Measurements from ENCODE around the gene SOX13.
"Not testable (repeated sequence)": the region's sequence is repeated elsewhere in the genome, so short reads cannot be mapped to it uniquely, and the experiment has no call there.

Gene SOX13

GRCh38 chr1:204041803-204042505 is 31.0 kb upstream of the SOX13 start:
- H3K27me3 ChIP-seq (ENCODE audit: control insufficient read depth in 2 of 2, insufficient read depth in 2 of 2, low read length in 2 of 2), result peaks cover 0 to 2% of the 10 kb centered on the region in 2 donors
- H3K4me1 ChIP-seq (ENCODE audit: control insufficient read depth in 2 of 2, insufficient read depth in 2 of 2, low read length in 2 of 2), result no peaks in the 10 kb centered on the region
- no peak overlapping the region for H3K9ac ChIP-seq (ENCODE audit: low read depth in 1 of 2, low read length in 2 of 2)
- no peaks in the 10 kb centered on the region for H3K36me3 ChIP-seq (ENCODE audit: control insufficient read depth in 2 of 2, insufficient read depth in 2 of 2, low read length in 2 of 2)
- no peaks in the 10 kb centered on the region for H3K9me3 ChIP-seq (ENCODE audit: control insufficient read depth in 2 of 2, low read length in 2 of 2)
- H3K4me3 ChIP-seq (ENCODE audit: low read length in 2 of 2), result no peak overlapping the region
- peak overlapping the region; percentile 23 to 40 for H3K27ac ChIP-seq (ENCODE audit: low read depth in 2 of 2, low read length in 2 of 2)

- Histone ChIP-seq H3K27me3 (ENCODE audit: control insufficient read depth in 2 of 2, insufficient read depth in 2 of 2, low read length in 2 of 2) (peaks cover 0 to 2% of the 10 kb centered on the region in 2 donors), H3K9ac (ENCODE audit: low read depth in 1 of 2, low read length in 2 of 2) (no peak overlapping the region), H3K4me3 (ENCODE audit: low read length in 2 of 2) (no peak overlapping the region), H3K4me1 (ENCODE audit: control insufficient read depth in 2 of 2, insufficient read depth in 2 of 2, low read length in 2 of 2) (no peaks in the 10 kb centered on the region), H3K27ac (ENCODE audit: low read depth in 2 of 2, low read length in 2 of 2) (no peak overlapping the region), H3K36me3 (ENCODE audit: control insufficient read depth in 2 of 2, insufficient read depth in 2 of 2, low read length in 2 of 2) (no peaks in the 10 kb centered on the region), H3K9me3 (ENCODE audit: control insufficient read depth in 2 of 2, low read length in 2 of 2) (no peaks in the 10 kb centered on the region)
Observed at GRCh38 chr1:204042516-204042915, 30.4 kb upstream of the SOX13 start.

GRCh38 chr1:204043680-204044079 is 29.2 kb upstream of the SOX13 start:
- Histone ChIP-seq H3K27me3 (ENCODE audit: control insufficient read depth in 2 of 2, insufficient read depth in 2 of 2, low read length in 2 of 2) (peaks cover 0 to 2% of the 10 kb centered on the region in 2 donors), H3K4me3 (ENCODE audit: low read length in 2 of 2) (no peak overlapping the region), H3K9ac (ENCODE audit: low read depth in 1 of 2, low read length in 2 of 2) (no peak overlapping the region), H3K27ac (ENCODE audit: low read depth in 2 of 2, low read length in 2 of 2) (no peak overlapping the region), H3K9me3 (ENCODE audit: control insufficient read depth in 2 of 2, low read length in 2 of 2) (no peaks in the 10 kb centered on the region), H3K4me1 (ENCODE audit: control insufficient read depth in 2 of 2, insufficient read depth in 2 of 2, low read length in 2 of 2) (no peaks in the 10 kb centered on the region), H3K36me3 (ENCODE audit: control insufficient read depth in 2 of 2, insufficient read depth in 2 of 2, low read length in 2 of 2) (no peaks in the 10 kb centered on the region)

GRCh38 chr1:204044448-204044847 is 28.5 kb upstream of the SOX13 start:
- H3K9ac ChIP-seq (ENCODE audit: low read depth in 1 of 2, low read length in 2 of 2), result no peak overlapping the region
- no peak overlapping the region for H3K4me3 ChIP-seq (ENCODE audit: low read length in 2 of 2)
- peaks cover 0 to 2% of the 10 kb centered on the region in 2 donors for H3K27me3 ChIP-seq (ENCODE audit: control insufficient read depth in 2 of 2, insufficient read depth in 2 of 2, low read length in 2 of 2)
- no peaks in the 10 kb centered on the region for H3K4me1 ChIP-seq (ENCODE audit: control insufficient read depth in 2 of 2, insufficient read depth in 2 of 2, low read length in 2 of 2)
- H3K36me3 ChIP-seq (ENCODE audit: control insufficient read depth in 2 of 2, insufficient read depth in 2 of 2, low read length in 2 of 2), result no peaks in the 10 kb centered on the region
- no peak overlapping the region for H3K27ac ChIP-seq (ENCODE audit: low read depth in 2 of 2, low read length in 2 of 2)
- H3K9me3 ChIP-seq (ENCODE audit: control insufficient read depth in 2 of 2, low read length in 2 of 2), result no peaks in the 10 kb centered on the region

GRCh38 chr1:204045430-204045829 is 27.5 kb upstream of the SOX13 start:
- no peaks in the 10 kb centered on the region for H3K4me1 ChIP-seq (ENCODE audit: control insufficient read depth in 2 of 2, insufficient read depth in 2 of 2, low read length in 2 of 2)
- no peaks in the 10 kb centered on the region for H3K9me3 ChIP-seq (ENCODE audit: control insufficient read depth in 2 of 2, low read length in 2 of 2)
- no peak overlapping the region for H3K27ac ChIP-seq (ENCODE audit: low read depth in 2 of 2, low read length in 2 of 2)
- H3K36me3 ChIP-seq (ENCODE audit: control insufficient read depth in 2 of 2, insufficient read depth in 2 of 2, low read length in 2 of 2), result no peaks in the 10 kb centered on the region
- H3K27me3 ChIP-seq (ENCODE audit: control insufficient read depth in 2 of 2, insufficient read depth in 2 of 2, low read length in 2 of 2), result peaks cover 0 to 2% of the 10 kb centered on the region in 2 donors
- no peak overlapping the region for H3K9ac ChIP-seq (ENCODE audit: low read depth in 1 of 2, low read length in 2 of 2)
- H3K4me3 ChIP-seq (ENCODE audit: low read length in 2 of 2), result no peak overlapping the region

GRCh38 chr1:204046346-204046745 is 26.6 kb upstream of the SOX13 start:
- Histone ChIP-seq H3K27me3 (ENCODE audit: control insufficient read depth in 2 of 2, insufficient read depth in 2 of 2, low read length in 2 of 2) (peaks cover 0 to 2% of the 10 kb centered on the region in 2 donors), H3K9me3 (ENCODE audit: control insufficient read depth in 2 of 2, low read length in 2 of 2) (no peaks in the 10 kb centered on the region), H3K9ac (ENCODE audit: low read depth in 1 of 2, low read length in 2 of 2) (no peak overlapping the region), H3K36me3 (ENCODE audit: control insufficient read depth in 2 of 2, insufficient read depth in 2 of 2, low read length in 2 of 2) (no peaks in the 10 kb centered on the region), H3K4me3 (ENCODE audit: low read length in 2 of 2) (no peak overlapping the region), H3K4me1 (ENCODE audit: control insufficient read depth in 2 of 2, insufficient read depth in 2 of 2, low read length in 2 of 2) (no peaks in the 10 kb centered on the region), H3K27ac (ENCODE audit: low read depth in 2 of 2, low read length in 2 of 2) (no peak overlapping the region)

GRCh38 chr1:204048796-204049195 is 24.1 kb upstream of the SOX13 start:
- H3K4me3 ChIP-seq (ENCODE audit: low read length in 2 of 2); H3K36me3 ChIP-seq (ENCODE audit: control insufficient read depth in 2 of 2, insufficient read depth in 2 of 2, low read length in 2 of 2); H3K27me3 ChIP-seq (ENCODE audit: control insufficient read depth in 2 of 2, insufficient read depth in 2 of 2, low read length in 2 of 2); H3K4me1 ChIP-seq (ENCODE audit: control insufficient read depth in 2 of 2, insufficient read depth in 2 of 2, low read length in 2 of 2); H3K27ac ChIP-seq (ENCODE audit: low read depth in 2 of 2, low read length in 2 of 2); H3K9me3 ChIP-seq (ENCODE audit: control insufficient read depth in 2 of 2, low read length in 2 of 2); H3K9ac ChIP-seq (ENCODE audit: low read depth in 1 of 2, low read length in 2 of 2): not testable (repeated sequence)

GRCh38 chr1:204051258-204051657 is 21.7 kb upstream of the SOX13 start:
- no peak overlapping the region for H3K9ac ChIP-seq (ENCODE audit: low read depth in 1 of 2, low read length in 2 of 2)
- no peaks in the 10 kb centered on the region for H3K4me1 ChIP-seq (ENCODE audit: control insufficient read depth in 2 of 2, insufficient read depth in 2 of 2, low read length in 2 of 2)
- no peaks in the 10 kb centered on the region for H3K9me3 ChIP-seq (ENCODE audit: control insufficient read depth in 2 of 2, low read length in 2 of 2)
- H3K27me3 ChIP-seq (ENCODE audit: control insufficient read depth in 2 of 2, insufficient read depth in 2 of 2, low read length in 2 of 2), result no peaks in the 10 kb centered on the region
- H3K4me3 ChIP-seq (ENCODE audit: low read length in 2 of 2), result no peak overlapping the region
- H3K27ac ChIP-seq (ENCODE audit: low read depth in 2 of 2, low read length in 2 of 2), result no peak overlapping the region
- H3K36me3 ChIP-seq (ENCODE audit: control insufficient read depth in 2 of 2, insufficient read depth in 2 of 2, low read length in 2 of 2), result no peaks in the 10 kb centered on the region

- H3K36me3 ChIP-seq (ENCODE audit: control insufficient read depth in 2 of 2, insufficient read depth in 2 of 2, low read length in 2 of 2), result no peaks in the 10 kb centered on the region
- no peak overlapping the region for H3K9ac ChIP-seq (ENCODE audit: low read depth in 1 of 2, low read length in 2 of 2)
- no peak overlapping the region for H3K27ac ChIP-seq (ENCODE audit: low read depth in 2 of 2, low read length in 2 of 2)
- H3K27me3 ChIP-seq (ENCODE audit: control insufficient read depth in 2 of 2, insufficient read depth in 2 of 2, low read length in 2 of 2), result no peaks in the 10 kb centered on the region
- H3K4me1 ChIP-seq (ENCODE audit: control insufficient read depth in 2 of 2, insufficient read depth in 2 of 2, low read length in 2 of 2), result no peaks in the 10 kb centered on the region
- no peaks in the 10 kb centered on the region for H3K9me3 ChIP-seq (ENCODE audit: control insufficient read depth in 2 of 2, low read length in 2 of 2)
- no peak overlapping the region for H3K4me3 ChIP-seq (ENCODE audit: low read length in 2 of 2)
Observed at GRCh38 chr1:204051718-204052117, 21.2 kb upstream of the SOX13 start.

GRCh38 chr1:204053893-204054292 is 19.0 kb upstream of the SOX13 start:
- Histone ChIP-seq H3K9me3 (ENCODE audit: control insufficient read depth in 2 of 2, low read length in 2 of 2) (no peaks in the 10 kb centered on the region), H3K9ac (ENCODE audit: low read depth in 1 of 2, low read length in 2 of 2) (no peak overlapping the region)

More at GRCh38 chr1:204053893-204054292, 19.0 kb upstream of the SOX13 start:
- Histone ChIP-seq H3K4me3 (ENCODE audit: low read length in 2 of 2) (no peak overlapping the region), H3K27me3 (ENCODE audit: control insufficient read depth in 2 of 2, insufficient read depth in 2 of 2, low read length in 2 of 2) (no peaks in the 10 kb centered on the region), H3K36me3 (ENCODE audit: control insufficient read depth in 2 of 2, insufficient read depth in 2 of 2, low read length in 2 of 2) (no peaks in the 10 kb centered on the region), H3K27ac (ENCODE audit: low read depth in 2 of 2, low read length in 2 of 2) (no peak overlapping the region), H3K4me1 (ENCODE audit: control insufficient read depth in 2 of 2, insufficient read depth in 2 of 2, low read length in 2 of 2) (no peaks in the 10 kb centered on the region)

Measured in mucosa of rectum (tissue), 2 donors.